H9 (cell line): Measurements from ENCODE around the gene ALKBH5. TPM values are rescaled to one million over a fixed set of nuclear protein-coding genes. Genes with fewer than 3 reads are reported as not detected.

Experiments
- DNase-seq: peaks from one replicate; pipeline ENCODE4 v3.0.0-alpha.2; 2017
- H2AFZ ChIP-seq: one replicate; pipeline ENCODE4 v1.6.1; 2013; ENCODE audit warnings: mild to moderate bottlenecking, low read length, control low read depth, moderate library complexity
- H2AK5ac ChIP-seq: 2 replicates; pipeline ENCODE4 v1.6.1; 2013; ENCODE audit warnings: low read length, control low read depth, mixed read lengths; ENCODE audit not compliant: insufficient read length
- H2BK120ac ChIP-seq: one replicate; pipeline ENCODE4 v1.6.1; 2013; ENCODE audit warnings: low read depth, mild to moderate bottlenecking, low read length, control low read depth, inconsistent platforms; ENCODE audit not compliant: poor library complexity, severe bottlenecking
- H2BK12ac ChIP-seq: 2 replicates; pipeline ENCODE4 v1.6.1; 2013; ENCODE audit warnings: low read length, control low read depth, mixed read lengths, low read depth; ENCODE audit not compliant: insufficient read length
- H2BK15ac ChIP-seq: 2 replicates; pipeline ENCODE4 v1.6.1; 2013; ENCODE audit warnings: low read depth, low read length, control low read depth
- H2BK20ac ChIP-seq: one replicate; pipeline ENCODE4 v1.6.1; 2013; ENCODE audit warnings: low read depth, mild to moderate bottlenecking, low read length, control low read depth, inconsistent platforms; ENCODE audit not compliant: poor library complexity, severe bottlenecking
- H2BK5ac ChIP-seq: 2 replicates; pipeline ENCODE4 v1.6.1; 2013; ENCODE audit warnings: low read length, control low read depth, mixed read lengths; ENCODE audit not compliant: insufficient read length
- H3K14ac ChIP-seq: 2 replicates; pipeline ENCODE4 v1.6.1; 2013; ENCODE audit warnings: low read length, control low read depth; ENCODE audit not compliant: insufficient read depth
- H3K18ac ChIP-seq: 2 replicates; pipeline ENCODE4 v1.6.1; 2013; ENCODE audit warnings: low read depth, mild to moderate bottlenecking, mixed read lengths, low read length, control low read depth; ENCODE audit not compliant: insufficient read length
- H3K23ac ChIP-seq: 2 replicates; pipeline ENCODE4 v1.6.1; 2013; ENCODE audit warnings: low read length, control low read depth, mixed read lengths, low read depth; ENCODE audit not compliant: insufficient read length
- H3K23me2 ChIP-seq: 2 replicates; pipeline ENCODE4 v1.6.1; 2013; ENCODE audit warnings: low read depth, mild to moderate bottlenecking, mixed read lengths, low read length, control low read depth; ENCODE audit not compliant: insufficient read length, poor library complexity, severe bottlenecking
- H3K27ac ChIP-seq: 2 replicates; pipeline ENCODE4 v1.5.1; 2013; ENCODE audit warnings: low read length, control low read depth, mixed read lengths, low read depth; ENCODE audit not compliant: insufficient read length
- H3K27me3 ChIP-seq: 2 replicates; pipeline ENCODE4 v1.6.1; 2013; ENCODE audit warnings: low read length, control low read depth, inconsistent platforms; ENCODE audit not compliant: insufficient read depth
- H3K4ac ChIP-seq: 2 replicates; pipeline ENCODE4 v1.6.1; 2013; ENCODE audit warnings: low read depth, mild to moderate bottlenecking, control low read depth, inconsistent platforms, low read length, moderate library complexity
- H3K4me1 ChIP-seq: 2 replicates; pipeline ENCODE4 v1.6.1; 2013; ENCODE audit warnings: low read length, control low read depth, inconsistent platforms; ENCODE audit not compliant: insufficient read depth
- H3K4me2 ChIP-seq: 2 replicates; pipeline ENCODE4 v1.6.1; 2013; ENCODE audit warnings: low read length, control low read depth, mixed read lengths; ENCODE audit not compliant: insufficient read length, insufficient read depth
- H3K56ac ChIP-seq: 2 replicates; pipeline ENCODE4 v1.6.1; 2013; ENCODE audit warnings: low read depth, mild to moderate bottlenecking, mixed read lengths, low read length, control low read depth; ENCODE audit not compliant: insufficient read length
- H3K79me1 ChIP-seq: 2 replicates; pipeline ENCODE4 v1.6.1; 2013; ENCODE audit warnings: low read depth, mild to moderate bottlenecking, moderate library complexity, low read length, control low read depth, inconsistent platforms; ENCODE audit not compliant: insufficient read depth, poor library complexity, severe bottlenecking
- H3K79me2 ChIP-seq: 2 replicates; pipeline ENCODE4 v1.6.1; 2013; ENCODE audit warnings: low read length, control low read depth, inconsistent platforms; ENCODE audit not compliant: insufficient read depth
- H3K9ac ChIP-seq: 2 replicates; pipeline ENCODE4 v1.6.1; 2013; ENCODE audit warnings: low read length, control low read depth, mixed read lengths; ENCODE audit not compliant: insufficient read length; ENCODE audit errors: extremely low read depth
- H3K9me3 ChIP-seq: one replicate; pipeline ENCODE4 v1.6.1; 2013; ENCODE audit warnings: low read depth, low read length, inconsistent platforms; ENCODE audit not compliant: control insufficient read depth
- H3T11ph ChIP-seq: one replicate; pipeline ENCODE4 v1.6.1; 2013; ENCODE audit warnings: mild to moderate bottlenecking, low read length, control low read depth, inconsistent platforms
- H4K20me1 ChIP-seq: one replicate; pipeline ENCODE4 v1.6.1; 2013; ENCODE audit not compliant: control insufficient read depth, insufficient read length, insufficient read depth
- H4K5ac ChIP-seq: 2 replicates; pipeline ENCODE4 v1.6.1; 2013; ENCODE audit warnings: low read depth, mild to moderate bottlenecking, mixed read lengths, low read length, control low read depth; ENCODE audit not compliant: insufficient read length
- H4K8ac ChIP-seq: replicated peaks from 2 replicates; pipeline ENCODE4 v1.6.1; 2013; ENCODE audit warnings: low read length, control low read depth, mixed read lengths, low read depth; ENCODE audit not compliant: insufficient read length
- H4K91ac ChIP-seq: 2 replicates; pipeline ENCODE4 v1.6.1; 2013; ENCODE audit warnings: low read depth, mild to moderate bottlenecking, moderate library complexity, mixed read lengths, low read length, control low read depth; ENCODE audit not compliant: insufficient read length
- H3K27ac Mint-ChIP-seq, 3 experiments: 2 replicates in 2 of 3; 3 replicates in 1 of 3; pipeline ENCODE4 v1.8.0; 2020 to 2021; ENCODE audit warnings: mixed read lengths in 3 of 3, mild to moderate bottlenecking in 1 of 3, moderate library complexity in 1 of 3
- H3K27me3 Mint-ChIP-seq: 2 replicates; pipeline ENCODE4 v1.8.0; 2021; ENCODE audit warnings: low read depth, mild to moderate bottlenecking, moderate library complexity, mixed read lengths
- H3K36me3 Mint-ChIP-seq, 3 experiments: 2 replicates in 2 of 3; 3 replicates in 1 of 3; pipeline ENCODE4 v1.8.0; 2020 to 2021; ENCODE audit warnings: low read depth in 3 of 3, mixed read lengths in 3 of 3; ENCODE audit not compliant: insufficient read depth in 1 of 3
- H3K4me1 Mint-ChIP-seq, 2 experiments: 2 replicates each; pipeline ENCODE4 v1.8.0; 2020; ENCODE audit warnings: mixed read lengths in 2 of 2
- H3K4me3 Mint-ChIP-seq, 2 experiments: 2 replicates in 1 of 2; 3 replicates in 1 of 2; pipeline ENCODE4 v1.8.0; 2020 to 2021; ENCODE audit warnings: mild to moderate bottlenecking in 2 of 2, mixed read lengths in 2 of 2, moderate library complexity in 1 of 2
- H3K9me3 Mint-ChIP-seq, 2 experiments: 2 replicates in 1 of 2; 3 replicates in 1 of 2; pipeline ENCODE4 v1.8.0; 2020; ENCODE audit warnings: mild to moderate bottlenecking in 2 of 2, mixed read lengths in 2 of 2, moderate library complexity in 1 of 2
- WGBS: extraction: QIAGEN DNeasy Blood & Tissue Kit; methylation state at CpG from one replicate; pipeline ENCODE4 v1.1.7; 2013; ENCODE audit warnings: missing lambda C conversion rate, low lambda C conversion rate, mixed read lengths; ENCODE audit not compliant: insufficient read length; ENCODE audit errors: extremely low coverage; 5-methylcytosine and 5-hydroxymethylcytosine counted together
- total RNA-seq: library from RNA; stranded (reverse); gene quantifications from 2 replicates; pipeline ENCODE4 v1.2.1, GENCODE V29; 2021
- TF ChIP-seq, protein P1 (sequence below): fragments of 200-600 bp; sonication (generic); conservative IDR thresholded peaks from 3 replicates; pipeline ENCODE4 v1.8.0; 2021; ENCODE audit warnings: antibody characterized with exemption, mild to moderate bottlenecking

ALKBH5 gene
- total RNA-seq, 1 experiment from 2014 or later = 89.8 TPM

DNA sequence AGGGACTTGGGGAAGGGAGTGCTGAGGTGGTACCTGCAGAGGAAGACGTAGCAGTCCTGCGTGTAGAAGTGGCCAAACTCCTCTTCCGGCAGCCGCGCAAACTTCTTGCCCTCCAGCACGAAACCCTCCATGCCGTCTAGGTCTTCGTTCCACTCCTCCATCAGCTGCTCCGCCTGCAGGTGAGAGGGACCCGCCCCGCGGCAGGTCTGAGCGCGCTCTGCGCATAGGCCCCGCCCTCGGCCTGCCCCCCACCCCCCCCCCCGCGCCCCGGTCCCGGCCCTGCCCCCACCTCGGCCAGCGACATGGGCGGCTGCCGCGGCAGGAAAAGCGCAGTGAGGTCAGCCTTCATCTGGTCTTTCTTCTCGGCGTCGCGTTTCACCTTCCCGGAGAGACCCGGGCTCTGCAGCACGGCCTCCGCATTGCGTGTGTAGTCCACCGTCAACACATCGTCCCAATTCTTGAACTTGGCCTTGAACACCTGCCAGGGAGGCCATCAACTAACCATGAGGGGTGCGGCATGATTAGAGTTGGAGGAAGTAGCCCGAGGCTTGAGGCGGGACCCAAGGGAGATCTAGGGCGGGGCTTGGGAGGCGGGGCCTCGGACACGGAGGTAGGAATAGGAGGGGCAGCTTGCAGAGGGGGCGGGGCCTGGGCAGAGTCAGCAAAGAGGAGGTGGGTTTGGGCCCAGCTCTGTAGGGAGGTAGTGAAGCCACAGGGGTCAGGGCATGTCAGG is 63.4 kb downstream of the ALKBH5 start:
- Histone ChIP-seq H4K91ac (no peak overlapping the region), H4K8ac (no peak overlapping the region), H2BK120ac (no peak overlapping the region), H3K4me1 (peaks cover 3% of the 10 kb centered on the region; the same call in 1 of the 2 replicates), H2BK20ac (no peak overlapping the region), H3T11ph (no peak overlapping the region), H3K27me3 (no peaks in the 10 kb centered on the region), H3K9ac (peak overlapping the region; percentile 43), H2BK12ac (no peak overlapping the region), H2BK5ac (no peak overlapping the region), H3K9me3 (no peaks in the 10 kb centered on the region), H3K79me2 (no peaks in the 10 kb centered on the region), H3K27ac (no peak overlapping the region), H3K18ac (peak overlapping the region; percentile 35), H4K20me1 (peaks cover 3% of the 10 kb centered on the region), H3K4me2 (peak overlapping the region; percentile 46), H2BK15ac (no peak overlapping the region), H3K56ac (no peak overlapping the region), H3K4ac (no peak overlapping the region), H2AK5ac (no peak overlapping the region), H3K23me2 (no peaks in the 10 kb centered on the region), H3K14ac (peak overlapping the region; percentile 43), H2AFZ (no peak overlapping the region), H3K23ac (no peak overlapping the region), H3K79me1 (no peaks in the 10 kb centered on the region), H4K5ac (no peak overlapping the region)
- Mint-ChIP-seq H3K27ac (peak overlapping the region; percentile 98 to 100 (median 100)), H3K4me3 (peak overlapping the region; percentile 83 to 92), H3K9me3 (no peaks in the 10 kb centered on the region; a peak in 1 of 5 replicates), H3K27me3 (no peaks in the 10 kb centered on the region; the same call in 1 of the 2 replicates), H3K36me3 (peaks cover 22 to 85% (median 72%) of the 10 kb centered on the region in 3 experiments; a peak in 6 of 7 replicates), H3K4me1 (peaks cover 15 to 25% of the 10 kb centered on the region in 2 experiments)
- TF ChIP-seq, protein P1, sequence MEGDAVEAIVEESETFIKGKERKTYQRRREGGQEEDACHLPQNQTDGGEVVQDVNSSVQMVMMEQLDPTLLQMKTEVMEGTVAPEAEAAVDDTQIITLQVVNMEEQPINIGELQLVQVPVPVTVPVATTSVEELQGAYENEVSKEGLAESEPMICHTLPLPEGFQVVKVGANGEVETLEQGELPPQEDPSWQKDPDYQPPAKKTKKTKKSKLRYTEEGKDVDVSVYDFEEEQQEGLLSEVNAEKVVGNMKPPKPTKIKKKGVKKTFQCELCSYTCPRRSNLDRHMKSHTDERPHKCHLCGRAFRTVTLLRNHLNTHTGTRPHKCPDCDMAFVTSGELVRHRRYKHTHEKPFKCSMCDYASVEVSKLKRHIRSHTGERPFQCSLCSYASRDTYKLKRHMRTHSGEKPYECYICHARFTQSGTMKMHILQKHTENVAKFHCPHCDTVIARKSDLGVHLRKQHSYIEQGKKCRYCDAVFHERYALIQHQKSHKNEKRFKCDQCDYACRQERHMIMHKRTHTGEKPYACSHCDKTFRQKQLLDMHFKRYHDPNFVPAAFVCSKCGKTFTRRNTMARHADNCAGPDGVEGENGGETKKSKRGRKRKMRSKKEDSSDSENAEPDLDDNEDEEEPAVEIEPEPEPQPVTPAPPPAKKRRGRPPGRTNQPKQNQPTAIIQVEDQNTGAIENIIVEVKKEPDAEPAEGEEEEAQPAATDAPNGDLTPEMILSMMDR = no peak
- no CpG with 5 or more reads among the region's 46 CpGs for WGBS
- peak; percentile 99 for DNase-seq
